Spleen (tissue), 7 donors: ENCODE results near the gene JARID2.

Experiments
- POLR2A ChIP-seq, 3 donors: fragments of 450-650 bp; IDR thresholded peaks; one replicate each; pipeline ENCODE4 v1.5.1; 2017; ENCODE audit warnings: antibody characterized with exemption in 3 of 3, mild to moderate bottlenecking in 1 of 3
- POLR2AphosphoS5 ChIP-seq, 3 donors: sonication (generic); formaldehyde crosslinking; IDR thresholded peaks; one replicate each; pipeline ENCODE4 v1.5.1; 2017; ENCODE audit warnings: antibody characterized with exemption in 3 of 3
- TF ChIP-seq, protein P1 (sequence below), 11 experiments: fragments of 200-600 bp in 7 of 11; fragments of 450-650 bp in 4 of 11; sonication (generic) in 4 of 11; IDR thresholded peaks in 8 of 11; conservative IDR thresholded peaks in 3 of 11; 1 replicate in 7 of 11; 2 replicates in 4 of 11; pipeline versions ENCODE4 v1.4.0 to v1.8.0; 2016 to 2021; ENCODE audit warnings: antibody characterized with exemption in 11 of 11, inconsistent platforms in 4 of 11, mild to moderate bottlenecking in 1 of 11
- donor health status: DM: no; HTN: no; CAD: no; lungs with moderate emphysema.
- donor health status: DM: no; HTN: no; CAD: no.
- donor health status: DM: no; HTN: no; CAD: no.

DNA sequence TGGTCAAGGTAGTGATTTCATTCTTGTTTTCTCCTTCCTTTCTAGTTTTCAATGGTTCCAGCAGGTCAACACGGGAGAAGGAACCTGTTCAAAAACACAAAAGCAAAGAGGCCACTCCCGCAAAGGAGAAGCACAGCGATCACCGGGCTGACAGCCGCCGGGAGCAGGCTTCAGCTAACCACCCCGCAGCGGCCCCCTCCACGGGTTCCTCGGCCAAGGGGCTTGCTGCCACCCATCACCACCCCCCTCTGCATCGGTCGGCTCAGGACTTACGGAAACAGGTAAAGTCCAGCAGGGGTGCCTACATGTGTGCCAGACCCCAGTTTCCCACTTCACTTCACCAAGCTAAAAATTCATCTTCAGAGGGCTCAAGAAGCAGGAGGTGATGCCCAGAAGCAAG is 241.4 kb downstream of the JARID2 start:
- no peak for TF ChIP-seq POLR2AphosphoS5 (IDR thresholded peaks at IDR 0.05)
- TF ChIP-seq, protein P1, sequence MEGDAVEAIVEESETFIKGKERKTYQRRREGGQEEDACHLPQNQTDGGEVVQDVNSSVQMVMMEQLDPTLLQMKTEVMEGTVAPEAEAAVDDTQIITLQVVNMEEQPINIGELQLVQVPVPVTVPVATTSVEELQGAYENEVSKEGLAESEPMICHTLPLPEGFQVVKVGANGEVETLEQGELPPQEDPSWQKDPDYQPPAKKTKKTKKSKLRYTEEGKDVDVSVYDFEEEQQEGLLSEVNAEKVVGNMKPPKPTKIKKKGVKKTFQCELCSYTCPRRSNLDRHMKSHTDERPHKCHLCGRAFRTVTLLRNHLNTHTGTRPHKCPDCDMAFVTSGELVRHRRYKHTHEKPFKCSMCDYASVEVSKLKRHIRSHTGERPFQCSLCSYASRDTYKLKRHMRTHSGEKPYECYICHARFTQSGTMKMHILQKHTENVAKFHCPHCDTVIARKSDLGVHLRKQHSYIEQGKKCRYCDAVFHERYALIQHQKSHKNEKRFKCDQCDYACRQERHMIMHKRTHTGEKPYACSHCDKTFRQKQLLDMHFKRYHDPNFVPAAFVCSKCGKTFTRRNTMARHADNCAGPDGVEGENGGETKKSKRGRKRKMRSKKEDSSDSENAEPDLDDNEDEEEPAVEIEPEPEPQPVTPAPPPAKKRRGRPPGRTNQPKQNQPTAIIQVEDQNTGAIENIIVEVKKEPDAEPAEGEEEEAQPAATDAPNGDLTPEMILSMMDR (IDR thresholded peaks at IDR 0.05 in 8 of 11, conservative IDR thresholded peaks at IDR 0.05 in 3 of 11) = no peak
- no peak for TF ChIP-seq POLR2A (IDR thresholded peaks at IDR 0.05)
